HUES64 (cell line): ENCODE data around the gene ALPI.

Experiments used
- H3K27ac ChIP-seq: 2 replicates; pipeline ENCODE4 v1.7.0; 2013; ENCODE audit warnings: low read depth, low read length, inconsistent platforms
- H3K27me3 ChIP-seq: 2 replicates; pipeline ENCODE4 v1.6.1; 2013; ENCODE audit warnings: mild to moderate bottlenecking, low read length; ENCODE audit not compliant: insufficient read depth
- H3K36me3 ChIP-seq: 2 replicates; pipeline ENCODE4 v1.6.1; 2013; ENCODE audit warnings: mild to moderate bottlenecking, low read length; ENCODE audit not compliant: insufficient read depth
- H3K4me1 ChIP-seq: 2 replicates; pipeline ENCODE4 v1.6.1; 2013; ENCODE audit warnings: mild to moderate bottlenecking, low read length, moderate library complexity; ENCODE audit not compliant: insufficient read depth
- H3K4me3 ChIP-seq: 2 replicates; pipeline ENCODE4 v1.5.1; 2013; ENCODE audit warnings: mild to moderate bottlenecking, low read length, moderate library complexity
- H3K9ac ChIP-seq: 2 replicates; pipeline ENCODE4 v1.6.1; 2013; ENCODE audit warnings: mild to moderate bottlenecking, low read depth, low read length
- H3K9me3 ChIP-seq: 2 replicates; pipeline ENCODE4 v1.6.1; 2013; ENCODE audit warnings: low read depth, low read length; ENCODE audit not compliant: insufficient read depth
- WGBS: fragments of 150-250, 120-280 bp; methylation state at CpG from one replicate; pipeline ENCODE4 v1.1.7; 2013; ENCODE audit warnings: missing lambda C conversion rate; 5-methylcytosine and 5-hydroxymethylcytosine counted together

Gene ALPI

DNA sequence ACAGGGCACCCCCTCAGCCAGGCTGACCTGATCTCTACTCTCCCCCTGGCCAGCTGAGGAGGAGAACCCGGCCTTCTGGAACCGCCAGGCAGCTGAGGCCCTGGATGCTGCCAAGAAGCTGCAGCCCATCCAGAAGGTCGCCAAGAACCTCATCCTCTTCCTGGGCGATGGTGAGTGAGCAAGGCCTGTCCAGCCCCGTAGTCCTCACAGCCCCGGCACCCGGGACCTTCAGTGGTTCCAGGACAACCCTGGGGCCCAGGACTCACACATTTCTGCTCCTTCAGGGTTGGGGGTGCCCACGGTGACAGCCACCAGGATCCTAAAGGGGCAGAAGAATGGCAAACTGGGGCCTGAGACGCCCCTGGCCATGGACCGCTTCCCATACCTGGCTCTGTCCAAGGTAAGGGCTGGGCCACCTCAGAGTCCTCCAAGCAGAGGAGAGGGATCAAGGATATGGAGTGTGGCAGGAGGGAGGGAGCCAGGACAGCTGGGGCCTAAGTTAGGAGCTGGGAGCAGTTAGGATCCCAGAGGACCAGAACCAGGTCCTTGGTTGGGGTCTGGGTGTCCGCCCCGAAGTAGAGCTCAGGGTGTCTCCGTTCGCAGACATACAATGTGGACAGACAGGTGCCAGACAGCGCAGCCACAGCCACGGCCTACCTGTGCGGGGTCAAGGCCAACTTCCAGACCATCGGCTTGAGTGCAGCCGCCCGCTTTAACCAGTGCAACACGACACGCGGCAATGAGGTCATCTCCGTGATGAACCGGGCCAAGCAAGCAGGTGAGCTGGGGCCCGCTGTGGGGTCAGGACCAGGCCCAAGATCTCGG, 555 bp downstream of the ALPI start:
- Histone ChIP-seq H3K4me3 (no peak overlapping the region), H3K27ac (no peak overlapping the region), H3K4me1 (no peaks in the 10 kb centered on the region), H3K36me3 (no peaks in the 10 kb centered on the region), H3K9ac (no peak overlapping the region), H3K27me3 (no peaks in the 10 kb centered on the region), H3K9me3 (no peaks in the 10 kb centered on the region)
- 93% methylated on average over 27 of the region's 27 CpGs for WGBS

DNA sequence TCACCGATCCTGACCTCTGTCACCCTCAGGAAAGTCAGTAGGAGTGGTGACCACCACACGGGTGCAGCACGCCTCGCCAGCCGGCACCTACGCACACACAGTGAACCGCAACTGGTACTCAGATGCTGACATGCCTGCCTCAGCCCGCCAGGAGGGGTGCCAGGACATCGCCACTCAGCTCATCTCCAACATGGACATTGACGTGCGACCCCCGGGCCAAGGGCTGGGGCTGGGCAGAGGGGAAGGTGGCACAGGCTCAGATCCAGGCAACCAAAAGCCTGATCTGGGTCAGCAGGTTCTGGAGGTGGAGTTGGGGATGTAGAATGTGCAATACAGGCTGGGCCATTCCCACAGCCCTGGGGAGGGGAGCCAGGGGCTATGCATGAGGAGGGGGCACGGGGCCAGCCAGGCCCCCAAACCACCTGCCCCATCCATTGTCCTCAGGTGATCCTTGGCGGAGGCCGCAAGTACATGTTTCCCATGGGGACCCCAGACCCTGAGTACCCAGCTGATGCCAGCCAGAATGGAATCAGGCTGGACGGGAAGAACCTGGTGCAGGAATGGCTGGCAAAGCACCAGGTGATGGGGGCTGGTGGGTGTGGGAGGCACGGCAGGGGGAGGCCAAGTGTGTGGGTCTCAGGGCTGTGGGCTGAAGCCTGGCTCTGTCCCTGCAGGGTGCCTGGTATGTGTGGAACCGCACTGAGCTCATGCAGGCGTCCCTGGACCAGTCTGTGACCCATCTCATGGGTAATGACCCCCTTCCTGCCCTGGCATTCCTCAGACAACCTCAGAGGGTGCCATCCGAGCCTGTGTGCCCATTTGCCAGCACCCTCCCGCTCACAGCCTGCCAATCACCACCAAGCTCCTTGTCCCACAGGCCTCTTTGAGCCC, 1.4 kb downstream of the ALPI start:
- no peaks in the 10 kb centered on the region for H3K4me1 ChIP-seq

DNA sequence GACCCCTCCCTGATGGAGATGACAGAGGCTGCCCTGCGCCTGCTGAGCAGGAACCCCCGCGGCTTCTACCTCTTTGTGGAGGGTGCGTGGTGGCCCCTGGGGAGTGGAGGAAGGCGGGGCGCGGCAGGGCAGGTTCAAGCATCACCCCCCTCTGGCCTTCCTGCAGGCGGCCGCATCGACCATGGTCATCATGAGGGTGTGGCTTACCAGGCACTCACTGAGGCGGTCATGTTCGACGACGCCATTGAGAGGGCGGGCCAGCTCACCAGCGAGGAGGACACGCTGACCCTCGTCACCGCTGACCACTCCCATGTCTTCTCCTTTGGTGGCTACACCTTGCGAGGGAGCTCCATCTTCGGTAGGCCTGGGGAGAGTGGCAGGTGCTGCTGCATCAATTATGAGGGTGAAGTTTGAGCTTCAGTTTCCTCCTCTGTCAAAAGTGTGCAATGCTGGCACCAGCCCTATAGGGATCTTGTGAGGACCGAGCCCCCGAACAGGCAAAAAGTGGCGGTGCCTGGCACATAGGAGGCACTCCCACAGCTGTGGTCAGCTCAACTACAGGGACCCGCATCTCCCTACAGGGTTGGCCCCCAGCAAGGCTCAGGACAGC, 2.2 kb downstream of the ALPI start:
- H3K4me3 ChIP-seq: no peak overlapping the region
- H3K4me1 ChIP-seq: no peaks in the 10 kb centered on the region
- no peaks in the 10 kb centered on the region for H3K36me3 ChIP-seq
- no peaks in the 10 kb centered on the region for H3K27me3 ChIP-seq
- 93% methylated on average over 25 of the region's 25 CpGs for WGBS
- H3K9ac ChIP-seq: no peak overlapping the region
- no peaks in the 10 kb centered on the region for H3K9me3 ChIP-seq
- no peak overlapping the region for H3K27ac ChIP-seq

More for the DNA sequence above, 1.4 kb downstream of the ALPI start:
- H3K27me3 ChIP-seq: no peaks in the 10 kb centered on the region
- 92% methylated on average over 21 of the region's 21 CpGs for WGBS
- H3K9me3 ChIP-seq: no peaks in the 10 kb centered on the region
- H3K36me3 ChIP-seq: no peaks in the 10 kb centered on the region
- H3K27ac ChIP-seq: no peak overlapping the region
- H3K4me3 ChIP-seq: no peak overlapping the region
- H3K9ac ChIP-seq: no peak overlapping the region

DNA sequence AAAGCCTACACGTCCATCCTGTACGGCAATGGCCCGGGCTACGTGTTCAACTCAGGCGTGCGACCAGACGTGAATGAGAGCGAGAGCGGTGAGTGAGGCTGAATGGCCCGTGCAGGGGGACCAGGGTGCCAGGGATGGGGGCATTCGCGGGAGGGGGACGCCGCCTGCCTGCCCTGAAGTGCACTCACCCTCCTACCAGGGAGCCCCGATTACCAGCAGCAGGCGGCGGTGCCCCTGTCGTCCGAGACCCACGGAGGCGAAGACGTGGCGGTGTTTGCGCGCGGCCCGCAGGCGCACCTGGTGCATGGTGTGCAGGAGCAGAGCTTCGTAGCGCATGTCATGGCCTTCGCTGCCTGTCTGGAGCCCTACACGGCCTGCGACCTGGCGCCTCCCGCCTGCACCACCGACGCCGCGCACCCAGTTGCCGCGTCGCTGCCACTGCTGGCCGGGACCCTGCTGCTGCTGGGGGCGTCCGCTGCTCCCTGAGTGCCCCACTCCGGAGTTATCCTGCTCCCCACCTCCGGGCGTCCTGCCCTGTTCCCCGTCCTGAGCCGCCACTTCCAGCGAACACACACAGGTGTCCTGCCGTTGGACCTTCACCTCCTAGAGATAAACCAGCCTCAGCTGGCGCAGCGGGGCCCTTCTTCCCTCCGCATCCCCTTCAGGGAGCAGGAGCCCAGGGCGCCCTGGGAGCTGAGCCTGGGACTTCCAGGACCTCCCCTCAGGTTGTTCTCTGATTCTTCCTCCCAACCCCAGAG, 2.9 kb downstream of the ALPI start:
- Histone ChIP-seq H3K9me3 (no peaks in the 10 kb centered on the region), H3K9ac (no peak overlapping the region), H3K36me3 (no peaks in the 10 kb centered on the region), H3K27me3 (no peaks in the 10 kb centered on the region), H3K27ac (no peak overlapping the region), H3K4me1 (no peaks in the 10 kb centered on the region), H3K4me3 (no peak overlapping the region)
- WGBS: 95% methylated on average over 56 of the region's 56 CpGs

DNA sequence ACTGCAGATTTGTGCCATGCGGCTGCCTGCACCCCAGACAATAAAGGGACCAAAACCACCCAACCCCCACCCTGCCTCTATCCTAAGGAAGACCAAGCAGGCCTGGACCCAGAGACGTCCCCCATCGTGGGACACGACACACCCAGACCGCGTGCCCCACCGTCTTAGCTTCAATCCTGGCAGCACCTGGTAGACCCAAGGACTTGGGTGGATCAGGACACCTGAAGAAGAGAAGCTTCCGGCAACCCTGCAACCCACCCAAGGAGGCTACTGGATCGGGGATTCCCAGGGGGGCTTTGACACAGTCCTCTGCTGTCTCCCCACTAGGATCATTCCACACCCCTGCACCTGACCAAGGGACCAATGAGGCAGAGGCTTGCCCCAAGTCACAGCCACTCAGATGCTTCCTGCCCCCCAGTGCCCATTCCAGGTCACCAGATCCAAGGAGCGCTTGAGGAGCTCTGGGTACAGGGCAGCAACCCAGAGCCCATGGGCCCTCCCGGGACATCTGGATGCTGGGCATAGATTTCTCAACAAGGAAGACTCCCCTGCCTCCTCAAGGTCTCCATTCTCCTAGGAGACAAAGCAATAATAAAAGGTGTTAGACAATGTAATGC, 3.6 kb downstream of the ALPI start:
- H3K27me3 ChIP-seq: no peaks in the 10 kb centered on the region
- no peaks in the 10 kb centered on the region for H3K36me3 ChIP-seq
- H3K4me3 ChIP-seq: no peak overlapping the region
- WGBS: 93% methylated on average over 11 of the region's 11 CpGs
- no peak overlapping the region for H3K9ac ChIP-seq
- H3K4me1 ChIP-seq: no peaks in the 10 kb centered on the region
- no peaks in the 10 kb centered on the region for H3K9me3 ChIP-seq
- H3K27ac ChIP-seq: no peak overlapping the region

DNA sequence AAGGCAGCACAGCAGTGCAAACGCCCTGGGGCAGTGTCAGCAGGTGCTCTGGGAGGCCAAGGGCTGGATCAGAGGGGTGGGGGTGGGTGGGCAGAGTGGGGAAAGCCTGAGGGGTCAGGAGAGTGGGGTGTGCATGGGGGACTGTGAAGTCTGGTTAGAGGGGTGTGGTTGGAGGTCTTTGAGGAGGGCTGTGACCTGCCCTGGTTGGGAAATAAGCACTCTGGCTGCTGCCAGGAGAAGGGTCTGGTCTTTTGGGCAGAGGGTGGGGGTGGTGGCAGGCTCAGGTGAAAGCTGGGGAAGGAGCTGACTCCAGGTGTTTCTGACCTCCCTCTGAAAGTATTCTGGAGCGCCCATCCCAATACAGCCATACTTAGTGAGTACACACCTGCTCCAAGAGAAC, 4.2 kb downstream of the ALPI start:
- WGBS: 76% methylated on average over 2 of the region's 2 CpGs
- Histone ChIP-seq H3K9ac (no peak overlapping the region), H3K9me3 (no peaks in the 10 kb centered on the region), H3K36me3 (no peaks in the 10 kb centered on the region), H3K4me3 (no peak overlapping the region), H3K27me3 (no peaks in the 10 kb centered on the region), H3K27ac (no peak overlapping the region), H3K4me1 (no peaks in the 10 kb centered on the region)

DNA sequence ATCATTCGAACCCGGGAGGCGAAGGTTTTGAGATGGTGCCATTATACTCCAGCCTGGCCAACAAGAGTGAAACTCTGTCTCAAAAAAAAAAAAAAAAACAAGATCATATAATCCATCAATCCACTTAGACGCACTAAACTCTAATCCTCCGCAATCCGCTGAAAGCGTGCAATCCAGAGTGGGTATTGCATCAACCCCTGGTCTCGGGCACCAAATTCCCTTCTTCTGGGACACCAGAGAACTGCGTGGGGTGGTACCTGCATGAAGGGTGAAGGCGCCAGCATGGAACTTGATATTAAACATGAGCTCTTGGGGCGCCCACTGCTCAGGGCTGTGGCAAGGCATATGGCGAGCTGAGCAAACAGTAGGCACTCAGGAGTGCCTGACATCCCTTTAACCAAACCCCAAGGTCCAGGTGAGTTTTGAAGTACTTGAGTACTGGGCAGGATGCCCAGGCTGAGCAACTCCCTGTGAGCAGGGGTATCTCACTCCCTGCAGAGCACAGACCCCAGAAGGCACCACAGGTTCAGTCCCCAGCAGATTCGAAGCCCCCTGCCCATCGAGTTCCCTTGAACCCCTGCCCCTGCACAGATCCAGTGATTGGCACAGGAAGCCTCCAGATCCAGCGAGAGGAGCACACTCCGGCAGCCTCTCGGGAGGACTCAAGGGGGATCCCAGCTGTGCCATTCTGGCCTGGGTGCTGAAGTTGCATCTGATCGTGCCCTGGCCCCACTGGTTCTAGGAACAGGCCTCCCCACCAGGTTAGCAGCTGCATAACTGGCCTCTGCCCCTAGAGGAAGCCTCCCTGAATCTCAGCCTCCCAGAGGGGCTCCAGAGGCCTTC, 8.0 kb downstream of the ALPI start:
- H3K9me3 ChIP-seq: no peaks in the 10 kb centered on the region
- no peak overlapping the region for H3K9ac ChIP-seq
- H3K4me1 ChIP-seq: no peaks in the 10 kb centered on the region
- no peak overlapping the region for H3K27ac ChIP-seq
- no peak overlapping the region for H3K4me3 ChIP-seq
- H3K27me3 ChIP-seq: no peaks in the 10 kb centered on the region
- no peaks in the 10 kb centered on the region for H3K36me3 ChIP-seq
- WGBS: 91% methylated on average over 18 of the region's 18 CpGs

DNA sequence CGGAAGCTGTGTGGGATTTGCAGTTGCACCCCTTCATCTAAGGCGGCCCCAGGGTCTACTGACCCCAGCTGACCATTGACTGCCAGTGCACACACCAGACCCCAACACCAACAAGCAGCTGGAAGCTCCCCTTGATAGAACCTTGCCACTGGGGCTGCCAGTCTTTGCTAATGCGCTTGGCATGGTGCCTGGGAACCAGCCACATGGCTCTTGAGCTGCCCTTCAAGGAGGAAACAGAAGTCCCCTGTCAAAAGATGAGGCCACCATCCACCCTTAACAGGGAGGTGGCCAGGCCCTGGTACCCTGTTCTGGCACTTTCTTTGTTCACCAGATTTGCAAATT, 8.6 kb downstream of the ALPI start:
- H3K4me3 ChIP-seq: no peak overlapping the region
- H3K9me3 ChIP-seq: no peaks in the 10 kb centered on the region
- no peaks in the 10 kb centered on the region for H3K4me1 ChIP-seq
- H3K27me3 ChIP-seq: no peaks in the 10 kb centered on the region
- H3K36me3 ChIP-seq: no peaks in the 10 kb centered on the region
- H3K27ac ChIP-seq: no peak overlapping the region
- WGBS: 92% methylated on average over 3 of the region's 3 CpGs
- no peak overlapping the region for H3K9ac ChIP-seq

DNA sequence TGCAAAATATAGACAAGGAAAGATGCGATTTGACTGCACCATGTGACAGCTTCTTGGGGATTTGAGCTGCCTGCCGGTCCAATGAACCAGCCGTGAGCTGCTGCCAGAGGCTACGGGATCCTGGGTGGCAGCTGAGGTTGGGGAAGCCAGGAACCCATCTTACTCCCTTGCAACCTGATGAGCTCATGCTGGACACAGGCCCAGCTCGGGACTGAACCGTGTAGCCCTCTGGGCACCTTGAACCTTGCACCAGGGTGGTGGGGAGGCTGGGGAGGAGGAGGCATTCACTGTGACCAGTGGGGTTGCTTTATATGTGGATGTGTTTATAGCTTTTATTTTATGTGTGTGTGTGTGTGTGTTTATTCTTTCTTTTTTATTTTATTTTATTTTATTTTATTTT, 9.1 kb downstream of the ALPI start:
- Histone ChIP-seq H3K9ac (no peak overlapping the region), H3K27me3 (no peaks in the 10 kb centered on the region), H3K36me3 (no peaks in the 10 kb centered on the region), H3K9me3 (no peaks in the 10 kb centered on the region), H3K4me3 (no peak overlapping the region), H3K4me1 (no peaks in the 10 kb centered on the region), H3K27ac (no peak overlapping the region)
- 93% methylated on average over 6 of the region's 6 CpGs for WGBS

DNA sequence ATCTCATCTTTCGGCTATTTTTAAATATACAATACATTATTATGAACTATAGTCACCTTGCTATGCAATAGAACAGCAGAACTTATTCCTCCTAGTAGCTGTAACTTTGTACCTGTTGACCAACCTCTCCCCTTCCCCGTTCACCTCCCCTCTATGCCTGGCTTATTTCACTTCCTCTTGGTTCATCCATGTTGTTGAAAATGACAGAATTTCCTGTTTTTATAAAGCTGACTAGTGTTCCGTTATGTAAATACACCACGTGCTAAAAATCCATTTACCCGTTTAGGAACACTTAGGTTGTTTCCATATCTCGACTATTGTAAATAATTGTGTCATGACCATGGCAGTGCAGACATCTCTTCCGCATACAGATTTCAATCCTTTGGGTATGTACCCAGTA, 10.3 kb downstream of the ALPI start:
- Histone ChIP-seq H3K36me3 (no peaks in the 10 kb centered on the region), H3K4me3 (no peak overlapping the region), H3K9ac (no peak overlapping the region), H3K27ac (no peak overlapping the region), H3K27me3 (peaks cover 2% of the 10 kb centered on the region; the same call in 1 of the 2 replicates), H3K4me1 (no peaks in the 10 kb centered on the region), H3K9me3 (no peaks in the 10 kb centered on the region)
- WGBS: 95% methylated on average over 6 of the region's 7 CpGs
